ENCODE data around the gene ZNF304. TPM values are rescaled to one million over a fixed set of nuclear protein-coding genes. Genes with fewer than 3 reads are reported as not detected.
A peak's percentile ranks its signal among the peaks of the same experiment; 100 is the strongest.

The ZNF304 gene
- total and polyA plus RNA-seq, 2 of the 13 experiments (the other 11 are each of a cell fraction or from before 2014, with no cell fraction given) = 3.4 to 8.0 TPM

GRCh38 chr19:57406516-57407123 lies 55.5 kb downstream of the ZNF304 start (continued):
- TF ChIP-seq, protein P1, sequence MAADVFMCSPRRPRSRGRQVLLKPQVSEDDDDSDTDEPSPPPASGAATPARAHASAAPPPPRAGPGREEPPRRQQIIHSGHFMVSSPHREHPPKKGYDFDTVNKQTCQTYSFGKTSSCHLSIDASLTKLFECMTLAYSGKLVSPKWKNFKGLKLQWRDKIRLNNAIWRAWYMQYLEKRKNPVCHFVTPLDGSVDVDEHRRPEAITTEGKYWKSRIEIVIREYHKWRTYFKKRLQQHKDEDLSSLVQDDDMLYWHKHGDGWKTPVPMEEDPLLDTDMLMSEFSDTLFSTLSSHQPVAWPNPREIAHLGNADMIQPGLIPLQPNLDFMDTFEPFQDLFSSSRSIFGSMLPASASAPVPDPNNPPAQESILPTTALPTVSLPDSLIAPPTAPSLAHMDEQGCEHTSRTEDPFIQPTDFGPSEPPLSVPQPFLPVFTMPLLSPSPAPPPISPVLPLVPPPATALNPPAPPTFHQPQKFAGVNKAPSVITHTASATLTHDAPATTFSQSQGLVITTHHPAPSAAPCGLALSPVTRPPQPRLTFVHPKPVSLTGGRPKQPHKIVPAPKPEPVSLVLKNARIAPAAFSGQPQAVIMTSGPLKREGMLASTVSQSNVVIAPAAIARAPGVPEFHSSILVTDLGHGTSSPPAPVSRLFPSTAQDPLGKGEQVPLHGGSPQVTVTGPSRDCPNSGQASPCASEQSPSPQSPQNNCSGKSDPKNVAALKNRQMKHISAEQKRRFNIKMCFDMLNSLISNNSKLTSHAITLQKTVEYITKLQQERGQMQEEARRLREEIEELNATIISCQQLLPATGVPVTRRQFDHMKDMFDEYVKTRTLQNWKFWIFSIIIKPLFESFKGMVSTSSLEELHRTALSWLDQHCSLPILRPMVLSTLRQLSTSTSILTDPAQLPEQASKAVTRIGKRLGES (CRISPR knock-in tag; IDR thresholded peaks at IDR 0.05; ENCODE audit: borderline replicate concordance) = no peak
- no peak for TF ChIP-seq HOXA7 (CRISPR knock-in tag; IDR thresholded peaks at IDR 0.05)
- TF ChIP-seq THAP7 (CRISPR knock-in tag; IDR thresholded peaks at IDR 0.05) = no peak
- TF ChIP-seq ZBTB21 (CRISPR knock-in tag; IDR thresholded peaks at IDR 0.05) = no peak
- no peak for TF ChIP-seq JDP2 (CRISPR knock-in tag; IDR thresholded peaks at IDR 0.05; ENCODE audit: borderline replicate concordance)
- no peak for TF ChIP-seq PPARG (CRISPR knock-in tag; conservative IDR thresholded peaks at IDR 0.05)
- no peak for TF ChIP-seq MAFF (IDR thresholded peaks at IDR 0.05; ENCODE audit: low read depth, low read length)
- TF ChIP-seq STAT5B (CRISPR knock-in tag; IDR thresholded peaks at IDR 0.05) = no peak
- no peak for TF ChIP-seq ZFAT (CRISPR knock-in tag; conservative IDR thresholded peaks at IDR 0.05)
- TF ChIP-seq RFXANK (CRISPR knock-in tag; IDR thresholded peaks at IDR 0.05) = no peak
- TF ChIP-seq, protein P2, sequence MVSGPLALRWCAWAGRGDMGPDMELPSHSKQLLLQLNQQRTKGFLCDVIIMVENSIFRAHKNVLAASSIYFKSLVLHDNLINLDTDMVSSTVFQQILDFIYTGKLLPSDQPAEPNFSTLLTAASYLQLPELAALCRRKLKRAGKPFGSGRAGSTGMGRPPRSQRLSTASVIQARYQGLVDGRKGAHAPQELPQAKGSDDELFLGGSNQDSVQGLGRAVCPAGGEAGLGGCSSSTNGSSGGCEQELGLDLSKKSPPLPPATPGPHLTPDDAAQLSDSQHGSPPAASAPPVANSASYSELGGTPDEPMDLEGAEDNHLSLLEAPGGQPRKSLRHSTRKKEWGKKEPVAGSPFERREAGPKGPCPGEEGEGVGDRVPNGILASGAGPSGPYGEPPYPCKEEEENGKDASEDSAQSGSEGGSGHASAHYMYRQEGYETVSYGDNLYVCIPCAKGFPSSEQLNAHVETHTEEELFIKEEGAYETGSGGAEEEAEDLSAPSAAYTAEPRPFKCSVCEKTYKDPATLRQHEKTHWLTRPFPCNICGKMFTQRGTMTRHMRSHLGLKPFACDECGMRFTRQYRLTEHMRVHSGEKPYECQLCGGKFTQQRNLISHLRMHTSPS (CRISPR knock-in tag; IDR thresholded peaks at IDR 0.05; ENCODE audit: low read depth) = no peak
- TF ChIP-seq ZNF766 (CRISPR knock-in tag; IDR thresholded peaks at IDR 0.05; ENCODE audit: borderline replicate concordance) = no peak
- TF ChIP-seq, protein P3, sequence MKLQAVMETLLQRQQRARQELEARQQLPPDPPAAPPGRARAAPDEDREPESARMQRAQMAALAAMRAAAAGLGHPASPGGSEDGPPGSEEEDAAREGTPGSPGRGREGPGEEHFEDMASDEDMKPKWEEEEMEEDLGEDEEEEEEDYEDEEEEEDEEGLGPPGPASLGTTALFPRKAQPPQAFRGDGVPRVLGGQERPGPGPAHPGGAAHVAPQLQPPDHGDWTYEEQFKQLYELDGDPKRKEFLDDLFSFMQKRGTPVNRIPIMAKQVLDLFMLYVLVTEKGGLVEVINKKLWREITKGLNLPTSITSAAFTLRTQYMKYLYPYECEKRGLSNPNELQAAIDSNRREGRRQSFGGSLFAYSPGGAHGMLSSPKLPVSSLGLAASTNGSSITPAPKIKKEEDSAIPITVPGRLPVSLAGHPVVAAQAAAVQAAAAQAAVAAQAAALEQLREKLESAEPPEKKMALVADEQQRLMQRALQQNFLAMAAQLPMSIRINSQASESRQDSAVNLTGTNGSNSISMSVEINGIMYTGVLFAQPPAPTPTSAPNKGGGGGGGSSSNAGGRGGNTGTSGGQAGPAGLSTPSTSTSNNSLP (IDR thresholded peaks at IDR 0.05; ENCODE audit: low read depth, low read length) = no peak
- TF ChIP-seq, protein P4, sequence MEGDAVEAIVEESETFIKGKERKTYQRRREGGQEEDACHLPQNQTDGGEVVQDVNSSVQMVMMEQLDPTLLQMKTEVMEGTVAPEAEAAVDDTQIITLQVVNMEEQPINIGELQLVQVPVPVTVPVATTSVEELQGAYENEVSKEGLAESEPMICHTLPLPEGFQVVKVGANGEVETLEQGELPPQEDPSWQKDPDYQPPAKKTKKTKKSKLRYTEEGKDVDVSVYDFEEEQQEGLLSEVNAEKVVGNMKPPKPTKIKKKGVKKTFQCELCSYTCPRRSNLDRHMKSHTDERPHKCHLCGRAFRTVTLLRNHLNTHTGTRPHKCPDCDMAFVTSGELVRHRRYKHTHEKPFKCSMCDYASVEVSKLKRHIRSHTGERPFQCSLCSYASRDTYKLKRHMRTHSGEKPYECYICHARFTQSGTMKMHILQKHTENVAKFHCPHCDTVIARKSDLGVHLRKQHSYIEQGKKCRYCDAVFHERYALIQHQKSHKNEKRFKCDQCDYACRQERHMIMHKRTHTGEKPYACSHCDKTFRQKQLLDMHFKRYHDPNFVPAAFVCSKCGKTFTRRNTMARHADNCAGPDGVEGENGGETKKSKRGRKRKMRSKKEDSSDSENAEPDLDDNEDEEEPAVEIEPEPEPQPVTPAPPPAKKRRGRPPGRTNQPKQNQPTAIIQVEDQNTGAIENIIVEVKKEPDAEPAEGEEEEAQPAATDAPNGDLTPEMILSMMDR (CRISPR knock-in tag; IDR thresholded peaks at IDR 0.05) = peak; percentile 96
- 0 out of 2 replicates have a peak, but pooled peaks have one; percentile 39 for TF ChIP-seq WIZ (CRISPR knock-in tag; IDR thresholded peaks at IDR 0.05)
- no peak for TF ChIP-seq KLF11 (CRISPR knock-in tag; IDR thresholded peaks at IDR 0.05)
- no peak for TF ChIP-seq ZNF737 (CRISPR knock-in tag; IDR thresholded peaks at IDR 0.05; ENCODE audit: borderline replicate concordance)
- TF ChIP-seq REPIN1 (CRISPR knock-in tag; IDR thresholded peaks at IDR 0.05; ENCODE audit: borderline replicate concordance, low read depth) = 0 out of 2 replicates have a peak, but pooled peaks have one; percentile 82
- no peak for TF ChIP-seq REXO4 (CRISPR knock-in tag; IDR thresholded peaks at IDR 0.05; ENCODE audit: borderline replicate concordance)
- TF ChIP-seq, protein P5, sequence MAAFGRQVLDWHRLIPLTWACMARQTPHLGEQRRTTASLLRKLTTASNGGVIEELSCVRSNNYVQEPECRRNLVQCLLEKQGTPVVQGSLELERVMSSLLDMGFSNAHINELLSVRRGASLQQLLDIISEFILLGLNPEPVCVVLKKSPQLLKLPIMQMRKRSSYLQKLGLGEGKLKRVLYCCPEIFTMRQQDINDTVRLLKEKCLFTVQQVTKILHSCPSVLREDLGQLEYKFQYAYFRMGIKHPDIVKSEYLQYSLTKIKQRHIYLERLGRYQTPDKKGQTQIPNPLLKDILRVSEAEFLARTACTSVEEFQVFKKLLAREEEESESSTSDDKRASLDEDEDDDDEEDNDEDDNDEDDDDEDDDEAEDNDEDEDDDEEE (CRISPR knock-in tag; IDR thresholded peaks at IDR 0.05) = no peak

All from HepG2 (cell line).